Hindlimb muscle (tissue), 1 donor: ENCODE data around the gene HOXB7. TPM values are rescaled to one million over a fixed set of nuclear protein-coding genes. Genes with fewer than 3 reads are reported as not detected.

Source experiments
- DNase-seq: peaks from one replicate; pipeline ENCODE4 v3.0.0-alpha.2; 2013
- polyA plus RNA-seq: library from polyadenylated mRNA; unstranded; fragments of 120-200 nt; gene quantifications from one replicate; pipeline ENCODE4 v1.2.1, GENCODE V29; 2013; ENCODE audit not compliant: insufficient read length

The HOXB7 gene
- polyA plus RNA-seq, 1 donor, result 3.0 TPM

- DNase-seq, result no peak
These were observed 44.7 kb downstream of the HOXB7 start for GRCh38 chr17:48565925-48566710.

GRCh38 chr17:48565022-48565554 lies 45.7 kb downstream of the HOXB7 start:
- DNase-seq, result no peak

- DNase-seq, result no peak
These were observed 46.4 kb downstream of the HOXB7 start for GRCh38 chr17:48564188-48565021.

- DNase-seq, result no peak
These were observed 47.0 kb downstream of the HOXB7 start for GRCh38 chr17:48563867-48564187.

- DNase-seq, result no peak
These were observed 47.4 kb downstream of the HOXB7 start for GRCh38 chr17:48563385-48563838.

- no peak for DNase-seq
These were observed 47.9 kb downstream of the HOXB7 start for GRCh38 chr17:48562934-48563333.

GRCh38 chr17:48561884-48562810 lies 48.7 kb downstream of the HOXB7 start:
- no peak for DNase-seq

- no peak for DNase-seq
These were observed 50.7 kb downstream of the HOXB7 start for GRCh38 chr17:48559840-48560817.

GRCh38 chr17:48559122-48559839 lies 51.5 kb downstream of the HOXB7 start:
- no peak for DNase-seq

GRCh38 chr17:48558831-48559121 lies 52.0 kb downstream of the HOXB7 start:
- DNase-seq, result no peak

GRCh38 chr17:48558057-48558830 lies 52.6 kb downstream of the HOXB7 start:
- no peak for DNase-seq

Other genes starting within 250 kb of the HOXB7 start
- gene SKAP1, start 180.8 kb downstream of the HOXB7 start, polyA plus RNA-seq, result 0.70 TPM
- not detected for gene HOXB1, start 80.0 kb downstream of the HOXB7 start, polyA plus RNA-seq
- gene HOXB2, start 65.9 kb downstream of the HOXB7 start, polyA plus RNA-seq, result 11.3 TPM
- 1.0 TPM for gene HOXB4, start 32.7 kb downstream of the HOXB7 start, polyA plus RNA-seq
- gene HOXB3, start 20.8 kb downstream of the HOXB7 start, polyA plus RNA-seq, result 9.1 TPM
- gene HOXB5, start 17.2 kb downstream of the HOXB7 start, polyA plus RNA-seq, result 0.48 TPM
- 1.8 TPM for gene HOXB6, start 6.0 kb downstream of the HOXB7 start, polyA plus RNA-seq
- gene HOXB8, start 4.3 kb upstream of the HOXB7 start, polyA plus RNA-seq, result 0.49 TPM
- gene HOXB9, start 15.3 kb upstream of the HOXB7 start, polyA plus RNA-seq, result 0.43 TPM
- not detected for gene PRAC1, start 111.5 kb upstream of the HOXB7 start, polyA plus RNA-seq
- not detected for gene PRAC2, start 112.2 kb upstream of the HOXB7 start, polyA plus RNA-seq
- not detected for gene HOXB13, start 117.7 kb upstream of the HOXB7 start, polyA plus RNA-seq
- gene TTLL6, start 206.2 kb upstream of the HOXB7 start, polyA plus RNA-seq, result not detected
- 39.3 TPM for gene CALCOCO2, start 220.0 kb upstream of the HOXB7 start, polyA plus RNA-seq